Colonic mucosa (tissue), 4 donors: ENCODE data around the gene FARS2. TPM values are rescaled to one million over a fixed set of nuclear protein-coding genes. Genes with fewer than 3 reads are reported as not detected.

ENCODE experiments used
- DNase-seq: peaks from one replicate; pipeline ENCODE4 v3.0.0-alpha.2; 2020
- H3K27ac ChIP-seq: fragments of 200-600 bp; one replicate; pipeline ENCODE4 v1.8.0; 2021
- H3K27me3 ChIP-seq: fragments of 200-600 bp; one replicate; pipeline ENCODE4 v1.8.0; 2021
- H3K36me3 ChIP-seq: fragments of 200-600 bp; one replicate; pipeline ENCODE4 v1.8.0; 2021
- H3K4me1 ChIP-seq: fragments of 200-600 bp; one replicate; pipeline ENCODE4 v1.8.0; 2021; ENCODE audit warnings: mild to moderate bottlenecking
- H3K4me3 ChIP-seq: fragments of 200-600 bp; one replicate; pipeline ENCODE4 v1.8.0; 2021
- H3K9ac ChIP-seq, 2 donors: one replicate each; pipeline ENCODE4 v1.7.0; 2013; ENCODE audit warnings: control low read depth in 2 of 2, low read depth in 2 of 2, low read length in 2 of 2
- H3K9me3 ChIP-seq: fragments of 200-600 bp; one replicate; pipeline ENCODE4 v1.8.0; 2021
- intact Hi-C: fragments of 100-400 bp; cut with DNase I; formaldehyde crosslinking; loops from one replicate; pipeline ENCODE4 v1.14.1; 2022
- total RNA-seq, 2 donors: library from RNA; stranded (reverse); fragmentation: NEBNext Ultra II Directional in 1 of 2; extraction: Animal tissue kit (Norgen Biotek cat#: 25700) in 1 of 2; gene quantifications; one replicate each; pipeline ENCODE4 v1.2.1, GENCODE V29; 2021
- TF ChIP-seq, protein P1 (sequence below): fragments of 200-600 bp; IDR thresholded peaks from one replicate; pipeline ENCODE4 v1.8.0; 2022; ENCODE audit warnings: antibody characterized with exemption, mild to moderate bottlenecking
- donor health status: healthy.
- donor health status: DM: no; HTN: no; CAD: no.
- donor health status: DM: no; HTN: no; CAD: no.

Gene FARS2
- total RNA-seq, 2 donors from 2014 or later, result 14.7 to 23.0 TPM

DNA sequence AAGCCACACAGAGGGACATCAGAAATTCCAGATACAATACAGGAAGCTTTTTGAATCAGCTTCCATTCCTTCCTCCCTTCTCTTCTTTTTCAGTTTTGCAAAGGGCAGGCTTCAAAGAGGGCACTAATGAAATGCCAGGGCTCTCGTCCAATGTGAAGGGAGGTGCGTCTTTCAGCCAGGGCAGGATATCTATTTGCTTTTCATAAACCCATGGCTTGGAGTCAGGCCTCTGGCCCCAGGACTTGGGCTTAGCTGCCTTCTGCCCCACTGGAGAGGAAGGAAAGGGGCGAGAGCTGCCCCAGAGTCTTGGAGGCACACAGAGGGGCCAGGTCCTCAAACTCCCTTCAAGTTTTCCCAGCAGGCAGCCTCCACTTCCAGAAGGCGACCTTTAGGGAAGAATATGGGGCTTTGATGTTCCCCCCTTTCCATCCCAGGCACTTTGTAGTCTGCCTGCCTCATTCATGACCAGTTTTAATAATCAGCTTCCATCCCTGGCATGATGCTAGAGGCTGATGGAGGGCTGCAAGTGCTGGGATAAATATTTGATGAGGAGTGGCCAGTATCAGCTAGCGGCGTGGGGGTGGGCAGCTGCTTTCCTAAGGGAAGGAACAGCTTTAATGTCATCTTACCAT lies 510.6 kb downstream of the FARS2 start:
- Histone ChIP-seq H3K27ac (no peak overlapping the region), H3K4me3 (no peak overlapping the region), H3K9me3 (no peaks in the 10 kb centered on the region), H3K4me1 (no peaks in the 10 kb centered on the region), H3K36me3 (no peaks in the 10 kb centered on the region), H3K9ac (no peak overlapping the region), H3K27me3 (no peaks in the 10 kb centered on the region)
- intact Hi-C loops, result no loop called here
- TF ChIP-seq, protein P1, sequence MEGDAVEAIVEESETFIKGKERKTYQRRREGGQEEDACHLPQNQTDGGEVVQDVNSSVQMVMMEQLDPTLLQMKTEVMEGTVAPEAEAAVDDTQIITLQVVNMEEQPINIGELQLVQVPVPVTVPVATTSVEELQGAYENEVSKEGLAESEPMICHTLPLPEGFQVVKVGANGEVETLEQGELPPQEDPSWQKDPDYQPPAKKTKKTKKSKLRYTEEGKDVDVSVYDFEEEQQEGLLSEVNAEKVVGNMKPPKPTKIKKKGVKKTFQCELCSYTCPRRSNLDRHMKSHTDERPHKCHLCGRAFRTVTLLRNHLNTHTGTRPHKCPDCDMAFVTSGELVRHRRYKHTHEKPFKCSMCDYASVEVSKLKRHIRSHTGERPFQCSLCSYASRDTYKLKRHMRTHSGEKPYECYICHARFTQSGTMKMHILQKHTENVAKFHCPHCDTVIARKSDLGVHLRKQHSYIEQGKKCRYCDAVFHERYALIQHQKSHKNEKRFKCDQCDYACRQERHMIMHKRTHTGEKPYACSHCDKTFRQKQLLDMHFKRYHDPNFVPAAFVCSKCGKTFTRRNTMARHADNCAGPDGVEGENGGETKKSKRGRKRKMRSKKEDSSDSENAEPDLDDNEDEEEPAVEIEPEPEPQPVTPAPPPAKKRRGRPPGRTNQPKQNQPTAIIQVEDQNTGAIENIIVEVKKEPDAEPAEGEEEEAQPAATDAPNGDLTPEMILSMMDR, result no peak
- DNase-seq, result no peak

DNA sequence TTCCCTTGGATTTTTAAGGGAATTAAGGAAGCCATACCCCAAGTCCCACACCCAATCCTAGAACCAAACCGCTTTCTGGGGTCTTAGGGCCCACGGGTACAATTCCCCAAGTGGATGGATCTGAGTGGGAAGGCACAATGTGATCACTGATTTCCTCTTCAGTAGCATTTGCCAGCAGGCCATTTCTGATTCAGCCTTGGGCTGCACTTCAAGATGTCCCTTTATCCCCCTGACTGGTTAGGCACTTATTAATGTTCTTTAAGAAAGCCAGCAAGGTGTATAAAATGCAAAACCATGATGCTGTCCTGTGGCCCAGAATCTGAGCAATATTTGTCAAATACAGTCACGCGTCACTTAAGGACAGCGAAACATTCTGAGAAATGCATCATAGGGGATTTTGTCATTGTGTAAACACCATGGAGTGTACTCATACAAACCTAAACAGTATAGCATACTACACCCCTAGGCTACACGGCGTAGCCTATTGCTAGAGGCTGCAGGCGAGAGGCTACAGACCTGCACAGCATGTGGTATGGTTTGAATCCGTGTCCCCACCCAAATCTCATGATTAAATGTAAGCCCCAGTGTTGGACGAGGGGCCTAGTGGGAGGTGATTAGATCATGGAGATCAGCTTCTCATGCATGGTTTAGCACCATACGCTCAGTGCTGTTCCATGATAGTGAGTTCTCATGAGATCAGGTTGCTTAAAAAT lies 511.3 kb downstream of the FARS2 start:
- no peaks in the 10 kb centered on the region for H3K36me3 ChIP-seq
- DNase-seq, result no peak
- no peak overlapping the region for H3K4me3 ChIP-seq
- H3K9ac ChIP-seq, result no peak overlapping the region
- no peak overlapping the region for H3K27ac ChIP-seq
- H3K4me1 ChIP-seq, result no peaks in the 10 kb centered on the region
- no peaks in the 10 kb centered on the region for H3K27me3 ChIP-seq
- intact Hi-C loops, result no loop called here
- TF ChIP-seq, protein P1, result no peak
- H3K9me3 ChIP-seq, result no peaks in the 10 kb centered on the region

DNA sequence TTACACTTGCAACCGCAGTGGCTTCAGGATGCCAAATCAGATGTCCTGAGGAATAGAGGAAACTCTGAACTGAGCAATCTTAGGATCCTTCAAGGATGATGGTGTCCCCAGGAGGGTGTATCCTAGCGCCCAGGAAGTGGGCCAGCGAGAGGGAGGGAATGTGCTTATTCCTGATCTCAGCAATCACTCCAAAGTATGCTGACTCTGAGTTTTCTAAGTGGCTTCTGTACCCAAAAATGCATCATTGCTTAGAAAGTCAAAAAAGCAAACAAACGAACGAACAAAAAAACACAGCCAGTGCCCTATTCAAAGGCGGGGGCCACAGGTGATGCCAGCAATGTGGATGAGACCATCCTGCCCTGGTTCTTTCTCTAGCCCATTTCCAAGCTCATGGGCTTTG lies 514.8 kb downstream of the FARS2 start:
- TF ChIP-seq, protein P1, result no peak
- H3K4me3 ChIP-seq, result no peak overlapping the region
- H3K27me3 ChIP-seq, result no peaks in the 10 kb centered on the region
- no peaks in the 10 kb centered on the region for H3K36me3 ChIP-seq
- H3K9me3 ChIP-seq, result no peaks in the 10 kb centered on the region
- no peak overlapping the region for H3K27ac ChIP-seq
- DNase-seq, result no peak
- H3K4me1 ChIP-seq, result no peaks in the 10 kb centered on the region
- no peak overlapping the region for H3K9ac ChIP-seq
- intact Hi-C loops, result no loop called here

DNA sequence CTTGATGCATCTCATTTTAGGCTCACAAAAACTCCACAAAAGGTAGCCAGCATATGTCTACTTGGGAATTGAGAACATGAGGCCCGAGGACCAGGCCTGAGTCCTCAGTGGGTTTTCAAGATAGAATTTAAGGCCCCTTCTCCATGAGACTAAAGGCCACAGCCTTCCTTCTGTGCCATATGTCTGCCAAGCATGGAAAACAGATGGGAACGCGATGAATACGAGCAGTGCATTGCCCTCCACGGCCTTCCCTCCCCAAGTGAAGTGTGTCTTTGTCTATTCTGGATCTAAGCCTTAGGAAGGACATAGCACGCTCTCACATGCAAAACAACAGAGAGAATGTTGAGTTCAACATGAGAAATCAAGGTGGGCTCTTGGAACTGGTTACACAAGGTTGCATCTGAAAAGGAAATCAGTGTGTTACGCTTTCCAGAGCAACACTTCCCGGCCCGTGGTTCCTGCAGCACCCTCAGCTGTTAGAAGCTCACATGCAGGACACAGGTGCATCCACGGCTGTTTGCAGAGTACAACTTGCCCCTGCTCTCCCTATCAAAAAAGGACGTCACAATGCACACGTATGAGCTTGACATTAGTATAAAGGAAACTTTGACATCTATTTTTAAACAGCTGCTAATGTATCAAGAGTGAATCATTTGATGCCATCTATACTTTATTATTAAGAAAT lies 515.5 kb downstream of the FARS2 start:
- H3K9ac ChIP-seq, result no peak overlapping the region
- no peak for DNase-seq
- no peaks in the 10 kb centered on the region for H3K27me3 ChIP-seq
- intact Hi-C loops, result no loop called here
- no peaks in the 10 kb centered on the region for H3K4me1 ChIP-seq
- TF ChIP-seq, protein P1, result no peak
- no peaks in the 10 kb centered on the region for H3K9me3 ChIP-seq
- no peak overlapping the region for H3K4me3 ChIP-seq
- no peaks in the 10 kb centered on the region for H3K36me3 ChIP-seq
- no peak overlapping the region for H3K27ac ChIP-seq

DNA sequence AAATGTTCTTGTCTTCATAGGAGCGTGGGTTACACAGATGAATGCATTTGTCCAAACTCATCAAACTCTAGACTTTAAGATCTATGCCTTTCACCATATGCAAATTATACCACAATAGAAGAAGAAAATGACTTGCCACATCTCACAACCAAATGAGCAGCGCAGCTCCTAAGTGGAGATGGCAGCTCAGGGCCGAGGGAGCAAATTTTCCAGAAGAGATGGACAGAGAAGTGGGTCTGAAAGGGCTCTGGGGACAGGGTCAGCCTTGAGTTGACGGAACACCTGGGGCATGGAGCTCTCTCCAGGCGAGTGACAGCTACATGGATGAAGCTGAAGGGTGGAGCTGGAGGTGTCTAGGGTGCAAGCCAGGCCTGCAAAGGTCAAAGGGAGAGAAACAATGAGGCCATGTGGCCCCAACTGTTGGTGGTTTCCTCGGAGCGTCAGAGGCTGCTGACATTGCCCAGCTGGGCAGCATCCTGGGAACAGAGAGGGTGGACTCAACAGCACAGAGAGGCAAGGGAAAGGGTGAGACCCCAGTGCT lies 517.1 kb downstream of the FARS2 start:
- Histone ChIP-seq H3K36me3 (no peaks in the 10 kb centered on the region), H3K9ac (no peak overlapping the region), H3K4me1 (peaks cover 5% of the 10 kb centered on the region), H3K9me3 (no peaks in the 10 kb centered on the region), H3K27me3 (no peaks in the 10 kb centered on the region), H3K4me3 (no peak overlapping the region), H3K27ac (no peak overlapping the region)
- TF ChIP-seq, protein P1, result no peak
- DNase-seq, result no peak
- intact Hi-C loops, result no loop called here
